OCI-LY7 (cell line): ENCODE results near the gene CARD11.

Source experiments
- EZH2phosphoT487 ChIP-seq: fragments of 200-600 bp; sonication (generic); IDR thresholded peaks from 2 replicates; pipeline ENCODE4 v1.6.1; 2018; ENCODE audit warnings: low read depth, borderline replicate concordance, mild to moderate bottlenecking, mixed run types, antibody characterized with exemption, low read length, moderate library complexity, mixed read lengths
- TF ChIP-seq, protein P1 (sequence below): fragments of 200-600 bp; sonication (generic); conservative IDR thresholded peaks from 2 replicates; pipeline ENCODE4 v1.5.1; 2014; ENCODE audit warnings: mild to moderate bottlenecking, antibody characterized with exemption, low read length, moderate library complexity, mixed read lengths

DNA sequence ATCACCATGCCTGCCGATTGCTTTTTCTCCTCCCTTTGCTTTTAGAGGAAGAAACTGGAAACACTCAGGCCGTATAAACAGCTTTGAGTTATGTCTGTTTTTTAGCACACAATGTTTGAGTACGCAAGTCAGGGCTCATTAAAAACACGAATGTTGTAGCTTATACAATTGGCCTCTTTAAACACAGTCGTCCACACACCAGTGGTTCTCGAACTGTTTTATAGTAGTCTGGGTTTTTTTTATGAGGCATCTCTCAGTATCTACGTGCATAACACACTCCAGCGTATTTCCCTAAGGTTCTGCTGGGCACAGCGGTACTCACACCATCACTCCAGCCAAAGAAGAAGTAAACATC, 13.4 kb upstream of the CARD11 start:
- TF ChIP-seq, protein P1, sequence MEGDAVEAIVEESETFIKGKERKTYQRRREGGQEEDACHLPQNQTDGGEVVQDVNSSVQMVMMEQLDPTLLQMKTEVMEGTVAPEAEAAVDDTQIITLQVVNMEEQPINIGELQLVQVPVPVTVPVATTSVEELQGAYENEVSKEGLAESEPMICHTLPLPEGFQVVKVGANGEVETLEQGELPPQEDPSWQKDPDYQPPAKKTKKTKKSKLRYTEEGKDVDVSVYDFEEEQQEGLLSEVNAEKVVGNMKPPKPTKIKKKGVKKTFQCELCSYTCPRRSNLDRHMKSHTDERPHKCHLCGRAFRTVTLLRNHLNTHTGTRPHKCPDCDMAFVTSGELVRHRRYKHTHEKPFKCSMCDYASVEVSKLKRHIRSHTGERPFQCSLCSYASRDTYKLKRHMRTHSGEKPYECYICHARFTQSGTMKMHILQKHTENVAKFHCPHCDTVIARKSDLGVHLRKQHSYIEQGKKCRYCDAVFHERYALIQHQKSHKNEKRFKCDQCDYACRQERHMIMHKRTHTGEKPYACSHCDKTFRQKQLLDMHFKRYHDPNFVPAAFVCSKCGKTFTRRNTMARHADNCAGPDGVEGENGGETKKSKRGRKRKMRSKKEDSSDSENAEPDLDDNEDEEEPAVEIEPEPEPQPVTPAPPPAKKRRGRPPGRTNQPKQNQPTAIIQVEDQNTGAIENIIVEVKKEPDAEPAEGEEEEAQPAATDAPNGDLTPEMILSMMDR, result no peak
- TF ChIP-seq EZH2phosphoT487, result no peak
